ENCODE measurements around the gene ATP11A.

Gene ATP11A

GRCh38 chr13:112828082-112828699 lies 138.4 kb downstream of the ATP11A start:
- DNase-seq (ENCODE audit: low read depth): no peak
- no peak for TF ChIP-seq CTCF (IDR thresholded peaks at IDR 0.05; ENCODE audit: low read length, missing control alignments)
- H3K4me3 ChIP-seq (replicated peaks; ENCODE audit: low read depth, low read length): no peak overlapping the region

GRCh38 chr13:112828756-112829155 lies 138.9 kb downstream of the ATP11A start:
- DNase-seq (ENCODE audit: low read depth): no peak
- H3K4me3 ChIP-seq (replicated peaks; ENCODE audit: low read depth, low read length): no peak overlapping the region
- no peak for TF ChIP-seq CTCF (IDR thresholded peaks at IDR 0.05; ENCODE audit: low read length, missing control alignments)

- no peak for TF ChIP-seq CTCF (IDR thresholded peaks at IDR 0.05; ENCODE audit: low read length, missing control alignments)
- no peak overlapping the region for H3K4me3 ChIP-seq (replicated peaks; ENCODE audit: low read depth, low read length)
- DNase-seq (ENCODE audit: low read depth): no peak
Measured at GRCh38 chr13:112831196-112831595, 141.4 kb downstream of the ATP11A start.

- TF ChIP-seq CTCF (IDR thresholded peaks at IDR 0.05; ENCODE audit: low read length, missing control alignments): no peak
- H3K4me3 ChIP-seq (replicated peaks; ENCODE audit: low read depth, low read length): no peak overlapping the region
- no peak for DNase-seq (ENCODE audit: low read depth)
Measured at GRCh38 chr13:112831801-112832200, 142.0 kb downstream of the ATP11A start.

- no peak for TF ChIP-seq CTCF (IDR thresholded peaks at IDR 0.05; ENCODE audit: low read length, missing control alignments)
- DNase-seq (ENCODE audit: low read depth): no peak
- no peak overlapping the region for H3K4me3 ChIP-seq (replicated peaks; ENCODE audit: low read depth, low read length)
Measured at GRCh38 chr13:112832811-112833210, 143.0 kb downstream of the ATP11A start.

GRCh38 chr13:112833551-112834257 lies 143.9 kb downstream of the ATP11A start:
- TF ChIP-seq CTCF (IDR thresholded peaks at IDR 0.05; ENCODE audit: low read length, missing control alignments): no peak

GRCh38 chr13:112835344-112835743 lies 145.5 kb downstream of the ATP11A start:
- no peak overlapping the region for H3K4me3 ChIP-seq (replicated peaks; ENCODE audit: low read depth, low read length)
- DNase-seq (ENCODE audit: low read depth): no peak
- no peak for TF ChIP-seq CTCF (IDR thresholded peaks at IDR 0.05; ENCODE audit: low read length, missing control alignments)

More at GRCh38 chr13:112833551-112834257, 143.9 kb downstream of the ATP11A start:
- no peak overlapping the region for H3K4me3 ChIP-seq (replicated peaks; ENCODE audit: low read depth, low read length)
- no peak for DNase-seq (ENCODE audit: low read depth)

All from fibroblast of pulmonary artery (primary cell).